OCI-LY7 (cell line): ENCODE data around the gene OTUB1. TPM values are rescaled to one million over a fixed set of nuclear protein-coding genes. Genes with fewer than 3 reads are reported as not detected.

Experiments used
- BruUV-seq: library from RNA; stranded (reverse); fragments of 400-500 nt; replicated peaks from 2 replicates; lab custom pipeline; 2021; lab: Mats Ljungman, UMichigan
- CTCF ChIA-PET: fragments of 300-600 bp; sonication (Branson Sonifier 250); formaldehyde crosslinking; loops from one replicate; lab custom pipeline; 2022; ENCODE audit warnings: antibody characterized with exemption; ENCODE audit not compliant: unreplicated experiment; lab: Charles Lee
- POLR2A ChIA-PET: fragments of 300-600 bp; sonication (Branson Sonifier 250); formaldehyde crosslinking; loops from one replicate; lab custom pipeline; 2022; ENCODE audit warnings: antibody characterized with exemption; lab: Charles Lee
- DNase-seq: peaks from one replicate; pipeline ENCODE4 v3.0.0-alpha.2; 2015; ENCODE audit warnings: low spot score
- H2AFZ ChIP-seq: fragments of 200-600 bp; sonication (generic), shearing (Covaris generic); 2 replicates; pipeline ENCODE4 v1.6.1; 2014; ENCODE audit warnings: mild to moderate bottlenecking, antibody characterized with exemption, low read length, moderate library complexity
- H3K27ac ChIP-seq: fragments of 200-600 bp; sonication (generic); 2 replicates; pipeline ENCODE4 v1.5.1; 2014; ENCODE audit warnings: mixed run types, low read depth, mild to moderate bottlenecking, moderate library complexity, low read length, inconsistent platforms; ENCODE audit not compliant: poor library complexity, severe bottlenecking
- H3K36me3 ChIP-seq: fragments of 200-600 bp; sonication (generic); 2 replicates; pipeline ENCODE4 v1.6.1; 2014; ENCODE audit warnings: mild to moderate bottlenecking, antibody characterized with exemption, low read length, moderate library complexity, mixed read lengths; ENCODE audit not compliant: insufficient read depth
- H3K4me1 ChIP-seq: fragments of 200-600 bp; sonication (generic); 2 replicates; pipeline ENCODE4 v1.5.1; 2014; ENCODE audit warnings: mild to moderate bottlenecking, low read length; ENCODE audit not compliant: insufficient read depth, poor library complexity, severe bottlenecking
- H3K4me2 ChIP-seq: fragments of 200-600 bp; sonication (generic); 2 replicates; pipeline ENCODE4 v1.6.1; 2014; ENCODE audit warnings: mild to moderate bottlenecking, low read length
- H3K4me3 ChIP-seq: fragments of 200-600 bp; sonication (generic); 2 replicates; pipeline ENCODE4 v1.5.1; 2014; ENCODE audit warnings: mild to moderate bottlenecking, low read depth, low read length; ENCODE audit not compliant: poor library complexity, severe bottlenecking
- H3K79me2 ChIP-seq: fragments of 200-600 bp; sonication (generic); 2 replicates; pipeline ENCODE4 v1.6.1; 2016; ENCODE audit warnings: low read depth, mild to moderate bottlenecking, low read length, moderate library complexity, mixed read lengths; ENCODE audit not compliant: insufficient read depth
- H3K9me2 ChIP-seq: fragments of 200-600 bp; sonication (generic); 2 replicates; pipeline ENCODE4 v1.6.1; 2016; ENCODE audit warnings: mild to moderate bottlenecking, low read length, mixed read lengths; ENCODE audit not compliant: insufficient read depth
- H3K9me3 ChIP-seq: fragments of 200-600 bp; sonication (generic); 2 replicates; pipeline ENCODE4 v1.6.1; 2014; ENCODE audit warnings: mild to moderate bottlenecking, mixed run types, low read length, mixed read lengths
- H4K20me1 ChIP-seq: fragments of 200-600 bp; sonication (generic); 2 replicates; pipeline ENCODE4 v1.6.1; 2014; ENCODE audit warnings: mild to moderate bottlenecking, antibody characterized with exemption, low read length, moderate library complexity, mixed read lengths; ENCODE audit not compliant: insufficient read depth
- EZH2phosphoT487 ChIP-seq: fragments of 200-600 bp; sonication (generic); IDR thresholded peaks from 2 replicates; pipeline ENCODE4 v1.6.1; 2018; ENCODE audit warnings: low read depth, borderline replicate concordance, mild to moderate bottlenecking, mixed run types, antibody characterized with exemption, low read length, moderate library complexity, mixed read lengths
- intact Hi-C: fragments of 100-400 bp; cut with micrococcal nuclease; formaldehyde crosslinking; loops from one replicate; pipeline ENCODE4 v1.10.0; 2022; ENCODE audit not compliant: unreplicated experiment
- total RNA-seq, 2 experiments: library from RNA; depleted of rRNA in 1 of 2; stranded (reverse); fragments of >200 nt in 1 of 2; shearing (Covaris generic) in 1 of 2; gene quantifications; 2 replicates each; pipeline ENCODE4 v1.2.3, GENCODE V29; 2014 to 2022
- TF ChIP-seq, protein P1 (sequence below): fragments of 200-600 bp; sonication (generic); conservative IDR thresholded peaks from 2 replicates; pipeline ENCODE4 v1.5.1; 2014; ENCODE audit warnings: mild to moderate bottlenecking, antibody characterized with exemption, low read length, moderate library complexity, mixed read lengths

The OTUB1 gene
- total RNA-seq, 2 experiments from 2014 or later, result 72.4 to 88.1 TPM

DNA sequence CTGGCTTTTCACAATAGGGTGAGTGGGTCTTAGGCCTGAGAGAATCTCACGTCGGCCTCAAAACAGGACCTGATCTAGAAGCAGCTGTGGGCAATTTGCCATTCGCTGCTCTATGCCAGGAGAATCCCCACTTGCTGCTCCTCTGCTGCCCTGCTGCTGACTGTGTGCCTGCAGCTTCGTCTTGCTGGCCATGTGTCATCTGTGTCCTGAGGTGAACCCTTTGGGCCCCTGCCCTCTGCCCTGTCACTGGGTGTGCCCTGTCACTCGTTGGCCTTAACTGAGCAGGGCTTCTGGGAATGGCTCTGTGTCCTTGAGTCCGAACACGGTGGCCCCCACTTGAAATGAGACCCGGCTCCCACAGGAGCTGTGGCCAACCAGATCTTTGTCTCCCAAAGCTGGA lies 41.3 kb upstream of the OTUB1 start:
- BruUV-seq, result no TSS peak
- intact Hi-C loops, result loop anchor here (1.0 to 5.0 kb wide), 2 partner anchors 38 to 108 kb away; no protein-coding TSS in a partner anchor
- Histone ChIP-seq H3K4me3 (no peak overlapping the region), H3K4me1 (peaks cover 12% of the 10 kb centered on the region), H3K9me3 (no peaks in the 10 kb centered on the region), H2AFZ (no peak overlapping the region), H3K27ac (no peak overlapping the region), H3K79me2 (peaks cover 10% of the 10 kb centered on the region; the same call in 1 of the 2 replicates), H4K20me1 (0 out of 2 replicates have a peak, but pooled peaks cover 5% of the 10 kb centered on the region), H3K9me2 (no peaks in the 10 kb centered on the region), H3K36me3 (peaks cover 52% of the 10 kb centered on the region), H3K4me2 (no peak overlapping the region)
- DNase-seq, result no peak
- POLR2A ChIA-PET, result interaction anchor here (0.9 kb wide), 1 partner anchor 106 kb away, joined by 3 read pairs; the partner anchor contains the start of gene MARK2
- TF ChIP-seq, protein P1, sequence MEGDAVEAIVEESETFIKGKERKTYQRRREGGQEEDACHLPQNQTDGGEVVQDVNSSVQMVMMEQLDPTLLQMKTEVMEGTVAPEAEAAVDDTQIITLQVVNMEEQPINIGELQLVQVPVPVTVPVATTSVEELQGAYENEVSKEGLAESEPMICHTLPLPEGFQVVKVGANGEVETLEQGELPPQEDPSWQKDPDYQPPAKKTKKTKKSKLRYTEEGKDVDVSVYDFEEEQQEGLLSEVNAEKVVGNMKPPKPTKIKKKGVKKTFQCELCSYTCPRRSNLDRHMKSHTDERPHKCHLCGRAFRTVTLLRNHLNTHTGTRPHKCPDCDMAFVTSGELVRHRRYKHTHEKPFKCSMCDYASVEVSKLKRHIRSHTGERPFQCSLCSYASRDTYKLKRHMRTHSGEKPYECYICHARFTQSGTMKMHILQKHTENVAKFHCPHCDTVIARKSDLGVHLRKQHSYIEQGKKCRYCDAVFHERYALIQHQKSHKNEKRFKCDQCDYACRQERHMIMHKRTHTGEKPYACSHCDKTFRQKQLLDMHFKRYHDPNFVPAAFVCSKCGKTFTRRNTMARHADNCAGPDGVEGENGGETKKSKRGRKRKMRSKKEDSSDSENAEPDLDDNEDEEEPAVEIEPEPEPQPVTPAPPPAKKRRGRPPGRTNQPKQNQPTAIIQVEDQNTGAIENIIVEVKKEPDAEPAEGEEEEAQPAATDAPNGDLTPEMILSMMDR, result no peak
- no peak for TF ChIP-seq EZH2phosphoT487
- CTCF ChIA-PET, result interaction anchor here (2.6 kb wide), 1 partner anchor 108 kb away, joined by 17 read pairs; no protein-coding TSS in a partner anchor

DNA sequence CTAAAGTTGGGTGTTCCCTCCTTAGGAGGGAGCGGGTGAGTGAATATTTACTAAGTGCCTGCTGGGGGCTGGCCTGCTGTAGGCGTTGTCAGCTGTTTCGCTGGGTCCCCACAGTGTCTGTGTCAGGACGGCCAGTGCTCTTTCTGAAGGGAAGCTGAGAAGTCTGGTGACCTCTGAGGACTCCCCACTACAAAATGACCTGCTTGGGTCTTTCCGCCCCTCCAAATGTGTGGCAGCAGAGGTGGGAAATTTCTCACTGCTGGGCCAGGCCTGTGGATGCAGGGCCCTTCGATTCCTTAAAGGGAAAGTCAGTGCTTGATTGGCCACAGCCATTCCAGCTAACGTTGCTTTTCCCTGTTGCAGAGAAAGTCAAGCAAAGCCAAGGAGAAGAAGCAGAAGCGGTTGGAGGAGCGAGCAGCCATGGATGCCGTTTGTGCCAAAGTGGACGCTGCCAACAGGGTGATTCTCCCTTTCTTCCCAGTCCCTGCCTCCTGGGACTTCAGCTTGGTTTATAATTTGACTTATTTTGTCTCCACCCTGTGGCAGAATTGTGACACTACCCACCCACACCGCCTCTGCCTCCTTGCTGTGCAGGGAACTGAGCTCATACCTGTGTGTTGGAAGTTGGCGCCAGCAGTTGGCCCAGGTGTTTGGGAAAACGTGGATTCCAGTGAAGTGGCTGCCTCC lies 40.6 kb upstream of the OTUB1 start:
- Histone ChIP-seq H2AFZ (no peak overlapping the region), H3K4me3 (no peak overlapping the region), H3K9me2 (no peaks in the 10 kb centered on the region), H3K4me1 (peaks cover 6% of the 10 kb centered on the region), H3K36me3 (peaks cover 55% of the 10 kb centered on the region), H4K20me1 (0 out of 2 replicates have a peak, but pooled peaks cover 2% of the 10 kb centered on the region), H3K79me2 (peaks cover 4% of the 10 kb centered on the region; the same call in 1 of the 2 replicates), H3K9me3 (no peaks in the 10 kb centered on the region), H3K27ac (no peak overlapping the region), H3K4me2 (no peak overlapping the region)
- no peak for TF ChIP-seq EZH2phosphoT487
- TF ChIP-seq, protein P1, result peak; percentile 83
- peak; percentile 62 for DNase-seq
- ChIA-PET CTCF (interaction anchor here (2.6 kb wide), 1 partner anchor 109 kb away, joined by 17 read pairs; no protein-coding TSS in a partner anchor), POLR2A (interaction anchor here (0.7 to 0.9 kb wide), 3 partner anchors 107 to 121 kb away, joined by 3 read pairs; partner anchors contain the start of gene MARK2)
- intact Hi-C loops, result loop anchor here (1.0 to 5.0 kb wide), 2 partner anchors 38 to 108 kb away; no protein-coding TSS in a partner anchor
- BruUV-seq, result no TSS peak
